Lower lobe of right lung (tissue), 2 donors: ENCODE results near the gene BACE1. TPM values are rescaled to one million over a fixed set of nuclear protein-coding genes. Genes with fewer than 3 reads are reported as not detected.

Experiments used
- ATAC-seq, 2 donors: fragments of 200-7000 bp; cut with Tn5 transposase; one replicate each; pipeline ENCODE4 v1.9.1; 2020 to 2022; ENCODE audit warnings: mild to moderate bottlenecking in 2 of 2, moderate library complexity in 2 of 2
- DNase-seq: peaks from one replicate; pipeline ENCODE4 v3.0.0-alpha.2; 2020
- H3K27ac ChIP-seq: fragments of 200-600 bp; one replicate; pipeline ENCODE4 v1.8.0; 2022
- H3K27me3 ChIP-seq: fragments of 200-600 bp; one replicate; pipeline ENCODE4 v1.8.0; 2022; ENCODE audit warnings: low read depth
- H3K36me3 ChIP-seq: fragments of 200-600 bp; one replicate; pipeline ENCODE4 v1.8.0; 2022; ENCODE audit warnings: mild to moderate bottlenecking
- H3K4me1 ChIP-seq: fragments of 200-600 bp; one replicate; pipeline ENCODE4 v1.8.0; 2022
- H3K4me3 ChIP-seq: fragments of 200-600 bp; one replicate; pipeline ENCODE4 v1.8.0; 2022; ENCODE audit warnings: mild to moderate bottlenecking
- H3K9me3 ChIP-seq: fragments of 200-600 bp; one replicate; pipeline ENCODE4 v1.8.0; 2022
- CTCF ChIP-seq: fragments of 200-600 bp; IDR thresholded peaks from one replicate; pipeline ENCODE4 v1.8.0; 2022; ENCODE audit warnings: antibody characterized with exemption, mild to moderate bottlenecking
- intact Hi-C: fragments of 100-400 bp; cut with DNase I; formaldehyde crosslinking; loops from one replicate; pipeline ENCODE4 v1.11.0; 2022
- long read RNA-seq: library from polyadenylated mRNA; unstranded; transcript quantifications from one replicate; pipeline ENCODE4 v2.0.0, GENCODE V29; 2021
- total RNA-seq: library from RNA; stranded (reverse); fragmentation: NEBNext Ultra II Directional; extraction: Animal tissue kit (Norgen Biotek cat#: 25700); gene quantifications from one replicate; pipeline ENCODE4 v1.2.1, GENCODE V29; 2021
- donor health status: DM: no; HTN: yes; CAD: no; lungs with severe emphysema.

The BACE1 gene
- total RNA-seq, result 28.4 TPM
- long read RNA-seq, full-length matches to known transcripts, result 38 of 66 reads
- long read RNA-seq, partial matches to known transcripts, result 11 of 66 reads
- long read RNA-seq, other reads (novel, unspliced or antisense), result 17 of 66 reads

DNA sequence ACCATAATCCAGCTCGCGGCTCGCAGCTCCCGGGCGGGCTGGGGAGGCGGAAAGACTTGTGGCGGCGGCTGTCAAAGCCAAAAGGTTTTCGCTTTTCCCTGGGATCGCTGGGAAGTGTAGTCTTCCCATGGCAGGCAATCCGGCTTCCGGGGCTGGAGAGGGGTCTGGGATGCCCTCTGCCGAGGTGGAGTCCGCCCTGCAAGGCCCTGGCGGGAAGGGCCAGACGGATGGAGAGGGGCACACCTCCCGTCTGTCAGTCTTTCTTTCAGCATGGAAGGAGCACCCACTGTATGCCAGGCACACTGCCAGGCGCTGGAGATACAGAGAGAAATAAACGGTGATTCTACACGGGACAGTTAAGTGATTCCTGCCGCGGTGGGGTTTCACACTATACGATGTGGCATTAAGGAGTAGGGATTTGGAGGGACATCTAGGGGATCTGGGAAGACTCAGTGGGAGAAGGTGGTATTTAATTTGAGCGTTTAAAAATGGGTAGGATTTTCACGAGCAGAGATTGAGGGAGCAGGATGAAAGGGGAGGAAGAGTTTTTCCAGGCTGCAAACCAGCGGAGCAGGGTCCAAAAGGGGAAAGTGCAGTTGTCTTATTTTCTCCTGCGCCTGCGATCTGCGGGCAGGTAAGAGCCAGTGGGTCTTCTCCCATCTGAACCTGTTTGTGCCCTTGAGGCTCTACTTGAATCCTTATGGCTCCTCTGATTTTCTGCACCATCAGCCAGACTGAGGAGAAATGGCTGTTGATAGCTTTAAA is at the start of gene BACE1:
Gene BACE1, minus strand, starts transcription at position 60 of the 765 bp plus-strand sequence. CDS start 461 bp downstream, outside the sequence.
- Histone ChIP-seq H3K27me3 (no peaks in the 10 kb centered on the region), H3K27ac (peak within 1 kb of the TSS; percentile 67), H3K4me3 (peak within 1 kb of the TSS; percentile 78), H3K36me3 (no peaks in the 10 kb centered on the region), H3K4me1 (peaks cover 33% of the 10 kb centered on the region), H3K9me3 (no peaks in the 10 kb centered on the region)
- peak; percentile 87 to 94 for ATAC-seq
- TF ChIP-seq CTCF, result peak; percentile 49
- intact Hi-C loops, result no loop called here
- DNase-seq, result peak; percentile 82

- intact Hi-C loops, result no loop called here
Measured at GRCh38 chr11:117361432-117361831, 45.4 kb upstream of the BACE1 start.

DNA sequence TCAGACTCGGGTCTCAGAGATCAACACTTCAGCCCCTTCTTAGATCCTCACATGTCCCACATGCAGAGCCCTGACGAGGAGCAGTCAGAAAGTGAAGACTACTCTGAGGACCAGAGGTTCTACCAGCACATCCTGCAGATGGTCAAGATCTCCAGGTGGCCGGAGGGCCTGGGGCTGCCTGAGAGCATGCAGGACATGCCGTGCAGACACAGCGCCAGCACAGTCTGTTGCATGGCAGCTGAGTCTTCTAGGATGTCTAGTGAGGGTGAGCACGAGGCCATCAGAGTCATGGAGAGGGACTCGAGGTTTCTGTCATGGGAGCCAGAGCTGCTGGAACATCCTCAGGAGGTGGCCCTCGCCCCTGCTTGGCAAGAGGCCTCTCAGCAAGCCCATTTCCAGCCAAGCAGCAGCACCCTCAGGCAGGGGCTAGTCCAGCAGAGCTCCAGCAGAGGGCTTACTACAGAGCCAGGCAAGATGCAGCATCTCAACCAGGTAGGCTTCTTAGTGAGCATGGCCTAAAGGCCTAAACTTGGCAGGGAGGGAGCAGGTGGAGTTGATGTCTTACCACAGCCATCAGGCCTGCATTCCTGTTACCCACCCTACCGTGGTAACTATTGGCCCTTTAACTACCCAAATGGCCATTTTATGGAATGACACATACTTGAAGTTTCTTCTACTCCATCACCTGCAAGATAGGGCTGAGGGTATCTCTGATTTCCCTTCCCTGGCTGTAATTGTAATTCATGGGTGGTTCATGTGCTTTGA is 40.3 kb upstream of the BACE1 start:
- no peak for TF ChIP-seq CTCF
- Histone ChIP-seq H3K4me1 (no peaks in the 10 kb centered on the region), H3K27ac (no peak overlapping the region), H3K36me3 (peaks cover 82% of the 10 kb centered on the region), H3K4me3 (no peak overlapping the region), H3K9me3 (no peaks in the 10 kb centered on the region), H3K27me3 (no peaks in the 10 kb centered on the region)
- intact Hi-C loops, result no loop called here
- DNase-seq (no peak), ATAC-seq (peak in 1 of 2 donors; percentile 19)

More at GRCh38 chr11:117361432-117361831, 45.4 kb upstream of the BACE1 start:
- ATAC-seq (no peak), DNase-seq (no peak)
- H3K36me3 ChIP-seq, result peaks cover 83% of the 10 kb centered on the region
- H3K4me3 ChIP-seq, result no peak overlapping the region
- no peak overlapping the region for H3K27ac ChIP-seq
- no peak for TF ChIP-seq CTCF
- no peaks in the 10 kb centered on the region for H3K27me3 ChIP-seq
- H3K4me1 ChIP-seq, result no peaks in the 10 kb centered on the region
- H3K9me3 ChIP-seq, result no peaks in the 10 kb centered on the region

- Histone ChIP-seq H3K4me1 (no peaks in the 10 kb centered on the region), H3K36me3 (peaks cover 75% of the 10 kb centered on the region), H3K27me3 (no peaks in the 10 kb centered on the region), H3K27ac (no peak overlapping the region), H3K4me3 (no peak overlapping the region), H3K9me3 (no peaks in the 10 kb centered on the region)
- intact Hi-C loops, result no loop called here
- TF ChIP-seq CTCF, result no peak
- ATAC-seq (no peak), DNase-seq (no peak)
Measured at GRCh38 chr11:117354550-117354949, 38.5 kb upstream of the BACE1 start.

DNA sequence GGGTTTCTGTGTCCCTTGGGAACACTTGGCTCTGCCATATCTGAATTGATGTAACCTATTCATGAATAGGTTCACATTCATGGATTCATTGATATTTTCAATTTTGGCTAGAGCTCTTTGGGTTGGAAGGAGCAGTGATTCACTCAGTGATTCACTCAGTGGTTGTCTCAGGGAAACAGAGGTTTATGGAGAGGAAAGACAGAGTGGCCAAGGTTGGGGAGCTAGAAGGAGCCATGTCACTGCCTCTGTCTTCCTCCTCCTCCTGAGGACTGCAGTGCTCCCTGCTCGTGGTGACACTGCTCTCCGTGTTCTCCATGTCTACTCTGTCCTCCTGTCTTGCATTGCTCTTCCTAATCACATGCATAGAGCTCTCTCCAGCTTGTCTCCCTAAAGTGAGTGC is 29.0 kb upstream of the BACE1 start:
- peaks cover 80% of the 10 kb centered on the region for H3K36me3 ChIP-seq
- H3K27ac ChIP-seq, result no peak overlapping the region
- H3K27me3 ChIP-seq, result no peaks in the 10 kb centered on the region
- intact Hi-C loops, result no loop called here
- H3K4me3 ChIP-seq, result no peak overlapping the region
- ATAC-seq, result no peak
- no peaks in the 10 kb centered on the region for H3K4me1 ChIP-seq
- no peak for TF ChIP-seq CTCF
- H3K9me3 ChIP-seq, result no peaks in the 10 kb centered on the region
- no peak for DNase-seq
